ENCODE measurements around the gene KLHL3. TPM values are rescaled to one million over a fixed set of nuclear protein-coding genes. Genes with fewer than 3 reads are reported as not detected.

The KLHL3 gene
- total RNA-seq, 4 donors from 2014 or later, result 22.5 to 35.7 (median 27.5) TPM

- peaks cover 0 to 33% (median 0%) of the 10 kb centered on the region in 3 donors for H3K36me3 ChIP-seq
- no peak for TF ChIP-seq POLR2A (IDR thresholded peaks at IDR 0.05)
- no peak for TF ChIP-seq CTCF (IDR thresholded peaks at IDR 0.05)
- no peak for TF ChIP-seq EP300 (IDR thresholded peaks at IDR 0.05)
- WGBS, 2 donors, result 61 to 62% methylated on average over 3 of the region's 3 CpGs
- H3K27me3 ChIP-seq, result no peaks in the 10 kb centered on the region
- no peak overlapping the region for H3K4me3 ChIP-seq
- no peak for DNase-seq (ENCODE audit: low spot score in 2 of 2)
- peak overlapping the region in 3 of 4 donors; percentile 29 to 82 (median 80) for H3K27ac ChIP-seq
- H3K9me3 ChIP-seq, result no peaks in the 10 kb centered on the region
- H3K4me1 ChIP-seq, result peaks cover 0 to 22% (median 9%) of the 10 kb centered on the region in 4 donors
These were observed 35.6 kb downstream of the KLHL3 start for GRCh38 chr5:137700282-137700680.

- 29 to 34% methylated on average over 9 of the region's 9 CpGs for WGBS, 2 donors
- Histone ChIP-seq H3K27me3 (no peaks in the 10 kb centered on the region), H3K27ac (peak overlapping the region; percentile 29 to 83 (median 75)), H3K4me1 (peaks cover 0 to 26% (median 9%) of the 10 kb centered on the region in 4 donors), H3K9me3 (no peaks in the 10 kb centered on the region), H3K4me3 (no peak overlapping the region), H3K36me3 (peaks cover 0 to 27% (median 0%) of the 10 kb centered on the region in 3 donors)
- no peak for DNase-seq (ENCODE audit: low spot score in 2 of 2)
- TF ChIP-seq CTCF (IDR thresholded peaks at IDR 0.05) (no peak), EP300 (IDR thresholded peaks at IDR 0.05) (peak in 1 of 2 donors; percentile 68)
These were observed 36.3 kb downstream of the KLHL3 start for GRCh38 chr5:137699336-137700281.

- H3K27me3 ChIP-seq, result no peaks in the 10 kb centered on the region
- WGBS, 2 donors, result 0 to 17% methylated on average over 1 of the region's 1 CpG
These were observed 39.4 kb downstream of the KLHL3 start for GRCh38 chr5:137696481-137696880.

GRCh38 chr5:137695651-137696428, 40.0 kb downstream of the KLHL3 start:
- Histone ChIP-seq H3K27me3 (no peaks in the 10 kb centered on the region), H3K4me3 (no peak overlapping the region), H3K9me3 (no peaks in the 10 kb centered on the region), H3K27ac (peak overlapping the region in 3 of 4 donors; percentile 19 to 82 (median 57)), H3K36me3 (peaks cover 0 to 33% (median 0%) of the 10 kb centered on the region in 3 donors), H3K4me1 (peaks cover 0 to 29% (median 9%) of the 10 kb centered on the region in 4 donors)
- peak in 1 of 2 donors; percentile 10 for DNase-seq (ENCODE audit: low spot score in 2 of 2)
- no peak for TF ChIP-seq POLR2A (IDR thresholded peaks at IDR 0.05)
- no peak for TF ChIP-seq CTCF (IDR thresholded peaks at IDR 0.05)
- TF ChIP-seq EP300 (IDR thresholded peaks at IDR 0.05), result peak in 1 of 2 donors; percentile 8
- WGBS, 2 donors, result 69 to 73% methylated on average over 4 of the region's 4 CpGs

More at GRCh38 chr5:137696481-137696880, 39.4 kb downstream of the KLHL3 start:
- peaks cover 0 to 26% (median 0%) of the 10 kb centered on the region in 3 donors for H3K36me3 ChIP-seq
- DNase-seq (ENCODE audit: low spot score in 2 of 2), result no peak
- H3K4me3 ChIP-seq, result no peak overlapping the region
- H3K27ac ChIP-seq, result peak overlapping the region in 3 of 4 donors; percentile 19 to 82 (median 57)
- peaks cover 0 to 29% (median 9%) of the 10 kb centered on the region in 4 donors for H3K4me1 ChIP-seq
- TF ChIP-seq POLR2A (IDR thresholded peaks at IDR 0.05), result no peak
- no peak for TF ChIP-seq CTCF (IDR thresholded peaks at IDR 0.05)
- no peak for TF ChIP-seq EP300 (IDR thresholded peaks at IDR 0.05)
- no peaks in the 10 kb centered on the region for H3K9me3 ChIP-seq
